Upper lobe of right lung (tissue), 1 donor: ENCODE results near the gene PCSK5. TPM values are rescaled to one million over a fixed set of nuclear protein-coding genes. Genes with fewer than 3 reads are reported as not detected.
"Not testable (repeated sequence)": the region's sequence is repeated elsewhere in the genome, so short reads cannot be mapped to it uniquely, and the experiment has no call there.

Experiments
- ATAC-seq: fragments of 200-7000 bp; cut with Tn5 transposase; one replicate; pipeline ENCODE4 v1.9.1; 2020; ENCODE audit warnings: mild to moderate bottlenecking, moderate library complexity
- DNase-seq: peaks from one replicate; pipeline ENCODE4 v3.0.0-alpha.2; 2020
- H3K27ac ChIP-seq: fragments of 200-600 bp; one replicate; pipeline ENCODE4 v1.8.0; 2022
- H3K27me3 ChIP-seq: fragments of 200-600 bp; one replicate; pipeline ENCODE4 v1.8.0; 2022; ENCODE audit warnings: mild to moderate bottlenecking
- H3K36me3 ChIP-seq: fragments of 200-600 bp; one replicate; pipeline ENCODE4 v1.8.0; 2022
- H3K4me1 ChIP-seq: fragments of 200-600 bp; one replicate; pipeline ENCODE4 v1.8.0; 2022
- H3K4me3 ChIP-seq: fragments of 200-600 bp; one replicate; pipeline ENCODE4 v1.8.0; 2022; ENCODE audit warnings: mild to moderate bottlenecking
- H3K9me3 ChIP-seq: fragments of 200-600 bp; one replicate; pipeline ENCODE4 v1.8.0; 2022
- intact Hi-C: fragments of 100-400 bp; cut with DNase I; formaldehyde crosslinking; loops from one replicate; pipeline ENCODE4 v1.11.0; 2022
- total RNA-seq: library from RNA; stranded (reverse); fragmentation: NEBNext Ultra II Directional; extraction: Animal tissue kit (Norgen Biotek cat#: 25700); gene quantifications from one replicate; pipeline ENCODE4 v1.2.1, GENCODE V29; 2021
- TF ChIP-seq, protein P1 (sequence below): fragments of 200-600 bp; IDR thresholded peaks from one replicate; pipeline ENCODE4 v1.8.0; 2022; ENCODE audit warnings: antibody characterized with exemption
- donor health status: DM: no; HTN: yes; CAD: no; lungs with severe emphysema.

The PCSK5 gene
- total RNA-seq, 1 donor from 2014 or later: 18.1 TPM

DNA sequence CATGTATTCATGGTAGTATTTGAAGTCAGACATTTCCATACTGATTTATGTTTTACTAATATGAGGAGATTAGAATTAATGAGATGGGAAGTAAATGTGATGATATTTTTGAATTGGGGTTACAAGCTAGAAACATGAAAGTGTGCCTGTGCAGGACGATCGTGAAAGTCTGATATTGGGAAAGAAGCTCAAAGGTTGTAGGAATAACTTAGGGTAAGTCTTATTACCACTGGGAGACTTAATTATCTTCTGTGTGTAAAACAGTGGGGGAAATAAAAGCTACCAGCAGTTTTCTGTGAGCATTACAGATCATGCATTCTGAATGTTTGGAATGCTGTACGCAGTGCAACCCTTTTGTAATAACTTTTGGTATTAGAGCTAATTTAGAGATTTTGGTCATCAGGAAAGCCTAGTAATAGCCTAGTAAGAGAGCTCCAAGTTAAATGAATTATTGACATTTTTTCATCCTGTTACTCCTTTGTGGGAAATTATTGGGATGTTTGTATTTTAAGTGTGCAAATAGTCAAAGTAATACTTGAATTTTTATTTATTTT is 153.9 kb downstream of the PCSK5 start:
- Histone ChIP-seq H3K4me1 (no peaks in the 10 kb centered on the region), H3K27ac (no peak overlapping the region), H3K27me3 (no peaks in the 10 kb centered on the region), H3K9me3 (no peaks in the 10 kb centered on the region), H3K36me3 (no peaks in the 10 kb centered on the region), H3K4me3 (no peak overlapping the region)
- no peak for DNase-seq
- intact Hi-C loops: no loop called here
- ATAC-seq: peak; percentile 29
- TF ChIP-seq, protein P1, sequence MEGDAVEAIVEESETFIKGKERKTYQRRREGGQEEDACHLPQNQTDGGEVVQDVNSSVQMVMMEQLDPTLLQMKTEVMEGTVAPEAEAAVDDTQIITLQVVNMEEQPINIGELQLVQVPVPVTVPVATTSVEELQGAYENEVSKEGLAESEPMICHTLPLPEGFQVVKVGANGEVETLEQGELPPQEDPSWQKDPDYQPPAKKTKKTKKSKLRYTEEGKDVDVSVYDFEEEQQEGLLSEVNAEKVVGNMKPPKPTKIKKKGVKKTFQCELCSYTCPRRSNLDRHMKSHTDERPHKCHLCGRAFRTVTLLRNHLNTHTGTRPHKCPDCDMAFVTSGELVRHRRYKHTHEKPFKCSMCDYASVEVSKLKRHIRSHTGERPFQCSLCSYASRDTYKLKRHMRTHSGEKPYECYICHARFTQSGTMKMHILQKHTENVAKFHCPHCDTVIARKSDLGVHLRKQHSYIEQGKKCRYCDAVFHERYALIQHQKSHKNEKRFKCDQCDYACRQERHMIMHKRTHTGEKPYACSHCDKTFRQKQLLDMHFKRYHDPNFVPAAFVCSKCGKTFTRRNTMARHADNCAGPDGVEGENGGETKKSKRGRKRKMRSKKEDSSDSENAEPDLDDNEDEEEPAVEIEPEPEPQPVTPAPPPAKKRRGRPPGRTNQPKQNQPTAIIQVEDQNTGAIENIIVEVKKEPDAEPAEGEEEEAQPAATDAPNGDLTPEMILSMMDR: no peak

DNA sequence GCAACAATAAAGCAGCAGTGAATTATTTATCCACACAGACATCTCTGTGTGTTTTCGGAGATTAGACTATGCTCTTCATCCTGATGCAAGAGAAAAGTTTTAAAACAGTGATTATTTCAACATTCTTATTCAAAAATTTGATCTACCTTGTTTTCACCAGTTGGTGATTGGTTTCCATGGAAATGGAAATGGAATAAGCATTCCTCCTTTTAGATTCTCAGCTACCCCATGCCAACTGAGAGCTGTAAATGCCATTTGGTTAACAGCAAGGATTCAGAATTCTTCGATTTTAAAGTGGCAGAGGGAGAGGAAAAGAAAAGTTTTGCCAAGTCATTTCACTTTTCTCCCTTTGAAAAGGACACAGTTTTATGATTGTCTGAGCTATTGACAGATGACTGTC is 154.7 kb downstream of the PCSK5 start:
- Histone ChIP-seq H3K36me3 (no peaks in the 10 kb centered on the region), H3K9me3 (no peaks in the 10 kb centered on the region), H3K27ac (no peak overlapping the region), H3K27me3 (no peaks in the 10 kb centered on the region), H3K4me1 (no peaks in the 10 kb centered on the region), H3K4me3 (no peak overlapping the region)
- intact Hi-C loops: no loop called here
- TF ChIP-seq, protein P1: no peak
- no peak for DNase-seq
- ATAC-seq: no peak

DNA sequence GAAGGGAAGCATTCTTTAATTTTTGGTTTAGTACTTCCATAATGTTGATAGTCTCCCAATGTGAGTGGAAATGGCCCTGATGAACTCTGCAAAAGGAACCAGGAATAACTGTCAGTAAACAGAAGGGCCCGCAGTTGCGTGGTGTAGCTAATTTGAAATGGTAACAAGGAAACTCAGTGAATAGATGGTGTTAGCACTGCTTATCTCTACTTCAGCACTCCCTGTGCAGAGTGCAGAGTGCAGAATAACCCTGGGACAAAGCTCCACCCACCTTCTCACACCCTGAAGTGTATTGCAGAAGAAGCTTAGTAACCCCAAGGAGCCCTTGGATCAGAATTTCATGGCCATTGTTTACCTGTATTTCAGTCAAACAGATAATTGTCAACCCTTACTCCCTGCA is 158.9 kb downstream of the PCSK5 start:
- peaks cover 4% of the 10 kb centered on the region for H3K36me3 ChIP-seq
- intact Hi-C loops: no loop called here
- DNase-seq (no peak), ATAC-seq (peak; percentile 86)
- no peak overlapping the region for H3K27ac ChIP-seq
- H3K27me3 ChIP-seq: no peaks in the 10 kb centered on the region
- TF ChIP-seq, protein P1: no peak
- H3K4me3 ChIP-seq: no peak overlapping the region
- no peaks in the 10 kb centered on the region for H3K4me1 ChIP-seq
- no peaks in the 10 kb centered on the region for H3K9me3 ChIP-seq

DNA sequence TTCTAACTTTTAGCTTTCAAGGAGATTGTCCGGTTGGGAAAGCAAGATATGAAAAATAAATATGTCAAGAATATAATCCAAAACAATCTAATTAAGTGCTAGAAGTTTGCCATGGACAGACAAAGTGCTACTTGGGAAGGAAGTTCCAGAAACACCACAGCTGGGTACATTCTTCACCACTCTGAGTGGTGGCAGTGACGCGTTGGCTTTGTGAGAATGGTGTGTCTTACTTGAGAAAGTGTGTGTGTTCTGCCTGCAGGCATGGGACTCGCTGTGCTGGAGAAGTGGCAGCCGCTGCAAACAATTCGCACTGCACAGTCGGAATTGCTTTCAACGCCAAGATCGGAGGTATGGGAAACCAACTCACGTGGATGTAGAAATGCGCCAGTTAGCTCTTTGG is 177.2 kb downstream of the PCSK5 start:
- DNase-seq (no peak), ATAC-seq (peak; percentile 53)
- TF ChIP-seq, protein P1: no peak
- intact Hi-C loops: no loop called here
- Histone ChIP-seq H3K36me3 (peaks cover 11% of the 10 kb centered on the region), H3K4me1 (no peaks in the 10 kb centered on the region), H3K27me3 (no peaks in the 10 kb centered on the region), H3K4me3 (no peak overlapping the region), H3K27ac (no peak overlapping the region), H3K9me3 (no peaks in the 10 kb centered on the region)

DNA sequence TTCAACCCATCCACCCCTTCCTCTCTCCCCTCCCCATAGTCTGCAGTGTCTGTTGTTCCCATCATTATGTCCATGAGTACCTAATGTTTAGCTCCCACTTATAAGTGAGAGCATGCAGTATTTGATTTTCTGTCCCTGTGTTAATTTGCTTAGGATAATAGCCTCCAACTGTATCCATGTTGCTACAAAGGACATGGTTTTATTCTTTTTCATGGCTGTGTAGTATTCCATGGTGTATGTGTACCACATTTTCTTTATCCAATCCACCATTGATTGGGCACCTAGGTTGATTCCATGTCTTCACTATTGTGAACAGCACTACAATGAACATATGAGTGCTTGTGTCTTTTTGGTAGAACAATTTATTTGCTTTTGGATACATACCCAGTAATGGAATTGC is 187.1 kb downstream of the PCSK5 start:
- Histone ChIP-seq H3K27ac (no peak overlapping the region), H3K9me3 (peaks cover 6% of the 10 kb centered on the region), H3K4me3 (no peak overlapping the region), H3K36me3 (peaks cover 3% of the 10 kb centered on the region), H3K27me3 (no peaks in the 10 kb centered on the region), H3K4me1 (peaks cover 5% of the 10 kb centered on the region)
- intact Hi-C loops: no loop called here
- no peak for DNase-seq
- TF ChIP-seq, protein P1: no peak
- ATAC-seq: no peak

DNA sequence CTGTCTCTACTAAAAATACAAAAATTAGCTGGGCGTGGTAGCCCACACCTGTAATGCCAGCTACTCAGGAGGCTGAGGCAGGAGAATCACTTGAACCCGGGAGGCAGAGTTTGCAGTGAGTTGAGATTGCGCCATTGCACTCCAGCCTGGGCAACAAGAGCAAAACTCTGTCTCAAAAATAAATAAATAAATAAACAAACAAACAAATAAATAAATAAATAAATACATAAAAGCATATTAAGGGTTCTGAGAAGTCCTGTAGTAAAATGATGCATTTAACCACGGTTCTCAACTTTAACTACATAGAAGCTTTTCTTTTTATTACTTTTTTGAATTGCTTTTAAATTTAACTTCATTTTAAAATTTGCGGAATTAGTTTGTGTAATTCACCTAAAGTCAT is 190.8 kb downstream of the PCSK5 start:
- H3K36me3 ChIP-seq, H3K27ac ChIP-seq, H3K27me3 ChIP-seq, H3K4me1 ChIP-seq, ATAC-seq, intact Hi-C loops, H3K4me3 ChIP-seq, H3K9me3 ChIP-seq, DNase-seq: not testable (repeated sequence)
